ENCODE data around the gene OSBPL9. TPM values are rescaled to one million over a fixed set of nuclear protein-coding genes. Genes with fewer than 3 reads are reported as not detected.

OSBPL9 gene
- total RNA-seq, 6 experiments from 2014 or later = 39.8 to 54.2 (median 44.8) TPM

DNA sequence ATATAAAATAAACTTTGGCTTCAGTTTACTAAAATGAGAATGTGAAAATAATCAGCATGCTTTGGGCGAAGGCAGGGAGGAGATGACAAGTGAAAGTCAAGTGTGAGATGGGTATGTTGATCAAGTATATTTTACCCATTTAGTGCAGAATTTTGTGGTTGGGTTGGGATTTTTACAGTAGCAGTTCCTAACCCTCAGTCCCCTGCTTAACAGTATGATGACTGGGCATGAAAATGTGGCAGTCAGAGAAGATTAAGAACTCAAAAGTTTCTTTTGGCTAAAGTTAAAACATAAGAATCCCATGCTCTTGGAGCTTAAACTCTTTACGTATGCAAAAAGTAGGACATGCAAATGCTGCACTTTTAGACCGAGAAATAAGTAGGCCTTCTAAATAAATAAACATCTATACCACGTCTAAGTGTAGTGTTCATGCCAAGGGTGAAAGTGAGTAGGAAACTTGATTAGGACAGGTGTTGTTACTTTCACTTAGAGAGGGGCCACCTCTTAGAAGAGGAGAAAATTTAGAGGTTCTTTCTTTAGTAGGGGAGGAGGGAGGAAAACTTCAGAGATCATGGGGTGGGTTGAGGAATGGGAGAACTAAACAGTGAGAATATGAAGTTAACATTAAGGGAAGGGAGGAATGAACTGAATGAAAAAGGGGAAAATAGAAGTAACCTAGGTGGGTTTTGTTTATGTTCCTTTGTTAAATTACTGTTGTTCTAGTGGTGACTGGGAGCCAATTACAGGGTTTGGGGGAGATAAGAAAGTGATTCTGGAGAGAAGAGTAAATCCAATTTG, 127.8 kb downstream of the OSBPL9 start:
- Mint-ChIP-seq H3K27ac (no peak overlapping the region), H3K9me3 (no peaks in the 10 kb centered on the region), H3K4me1 (ENCODE audit: low read depth) (peaks cover 4% of the 10 kb centered on the region), H3K36me3 (ENCODE audit: low read depth) (peaks cover 5% of the 10 kb centered on the region; the same call in 1 of the 2 replicates), H3K27me3 (ENCODE audit: insufficient read depth) (no peaks in the 10 kb centered on the region; the same call in 1 of the 2 replicates), H3K4me3 (no peak overlapping the region)
- DNase-seq = no peak
- TF ChIP-seq, protein P1, sequence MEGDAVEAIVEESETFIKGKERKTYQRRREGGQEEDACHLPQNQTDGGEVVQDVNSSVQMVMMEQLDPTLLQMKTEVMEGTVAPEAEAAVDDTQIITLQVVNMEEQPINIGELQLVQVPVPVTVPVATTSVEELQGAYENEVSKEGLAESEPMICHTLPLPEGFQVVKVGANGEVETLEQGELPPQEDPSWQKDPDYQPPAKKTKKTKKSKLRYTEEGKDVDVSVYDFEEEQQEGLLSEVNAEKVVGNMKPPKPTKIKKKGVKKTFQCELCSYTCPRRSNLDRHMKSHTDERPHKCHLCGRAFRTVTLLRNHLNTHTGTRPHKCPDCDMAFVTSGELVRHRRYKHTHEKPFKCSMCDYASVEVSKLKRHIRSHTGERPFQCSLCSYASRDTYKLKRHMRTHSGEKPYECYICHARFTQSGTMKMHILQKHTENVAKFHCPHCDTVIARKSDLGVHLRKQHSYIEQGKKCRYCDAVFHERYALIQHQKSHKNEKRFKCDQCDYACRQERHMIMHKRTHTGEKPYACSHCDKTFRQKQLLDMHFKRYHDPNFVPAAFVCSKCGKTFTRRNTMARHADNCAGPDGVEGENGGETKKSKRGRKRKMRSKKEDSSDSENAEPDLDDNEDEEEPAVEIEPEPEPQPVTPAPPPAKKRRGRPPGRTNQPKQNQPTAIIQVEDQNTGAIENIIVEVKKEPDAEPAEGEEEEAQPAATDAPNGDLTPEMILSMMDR (IDR thresholded peaks at IDR 0.05) = no peak

DNA sequence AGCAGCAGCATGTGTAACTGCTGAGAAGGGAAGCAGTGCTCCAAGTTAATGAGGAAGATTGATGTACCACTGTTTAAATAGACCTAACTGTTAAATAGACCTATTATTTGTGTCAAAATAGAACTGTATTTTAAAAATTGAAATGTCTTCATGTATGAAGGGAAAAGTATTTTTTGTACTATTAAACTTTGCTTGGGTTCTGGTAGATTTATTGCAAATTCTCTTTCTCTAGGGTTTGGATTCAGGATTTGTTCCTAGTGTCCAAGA, 128.3 kb downstream of the OSBPL9 start:
- H3K4me1 Mint-ChIP-seq (ENCODE audit: low read depth) = peaks cover 9% of the 10 kb centered on the region
- no peaks in the 10 kb centered on the region; the same call in 1 of the 2 replicates for H3K27me3 Mint-ChIP-seq (ENCODE audit: insufficient read depth)
- DNase-seq = no peak
- TF ChIP-seq, protein P1 (IDR thresholded peaks at IDR 0.05) = no peak
- peaks cover 5% of the 10 kb centered on the region; the same call in 1 of the 2 replicates for H3K36me3 Mint-ChIP-seq (ENCODE audit: low read depth)
- H3K27ac Mint-ChIP-seq = no peak overlapping the region
- no peak overlapping the region for H3K4me3 Mint-ChIP-seq
- H3K9me3 Mint-ChIP-seq = no peaks in the 10 kb centered on the region

DNA sequence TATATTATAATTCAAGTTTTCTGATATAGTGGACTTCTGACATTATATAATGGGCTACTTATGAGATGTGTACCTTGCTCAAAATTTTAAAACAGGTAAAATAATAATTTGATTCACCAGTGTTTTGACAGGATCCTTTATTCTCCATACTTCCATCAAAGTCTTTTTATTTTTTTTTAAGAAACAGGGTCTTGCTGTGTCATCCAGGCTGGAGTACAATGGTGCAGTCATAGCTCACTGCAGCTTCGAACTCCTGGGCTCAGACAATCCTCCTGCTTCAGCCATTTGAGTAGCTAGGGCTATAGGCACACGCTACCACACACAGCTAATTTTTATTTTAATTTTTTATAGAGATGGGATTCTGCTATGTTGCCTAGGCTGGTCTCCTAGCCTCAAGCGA, 132.3 kb downstream of the OSBPL9 start:
- Mint-ChIP-seq H3K36me3 (ENCODE audit: low read depth) (peaks cover 10% of the 10 kb centered on the region), H3K9me3 (no peaks in the 10 kb centered on the region), H3K27ac (no peak overlapping the region), H3K27me3 (ENCODE audit: insufficient read depth) (no peaks in the 10 kb centered on the region; the same call in 1 of the 2 replicates), H3K4me3 (no peak overlapping the region), H3K4me1 (ENCODE audit: low read depth) (peaks cover 15% of the 10 kb centered on the region)
- DNase-seq = no peak
- TF ChIP-seq, protein P1 (IDR thresholded peaks at IDR 0.05) = no peak

DNA sequence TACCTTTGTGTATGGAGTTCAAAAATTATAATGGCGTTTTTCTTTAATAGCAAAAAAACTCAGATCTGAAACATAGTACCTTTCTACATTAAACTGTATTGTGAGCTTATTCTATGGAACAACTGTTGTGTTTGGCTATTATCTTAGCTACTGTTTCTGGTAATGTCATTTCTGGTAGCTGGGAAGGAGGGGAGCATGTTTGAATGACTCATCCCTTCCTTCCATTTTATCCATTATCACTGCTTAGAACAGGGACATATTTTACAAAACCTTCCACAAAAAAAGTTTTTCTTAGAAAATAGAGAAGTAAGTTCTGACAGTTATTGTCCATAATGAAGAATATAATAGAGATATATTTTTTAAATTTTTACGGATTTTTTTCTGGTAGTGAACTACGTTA, 133.3 kb downstream of the OSBPL9 start:
- DNase-seq = no peak
- no peaks in the 10 kb centered on the region for H3K9me3 Mint-ChIP-seq
- TF ChIP-seq, protein P1 (IDR thresholded peaks at IDR 0.05) = no peak
- no peaks in the 10 kb centered on the region; the same call in 1 of the 2 replicates for H3K27me3 Mint-ChIP-seq (ENCODE audit: insufficient read depth)
- H3K36me3 Mint-ChIP-seq (ENCODE audit: low read depth) = peaks cover 15% of the 10 kb centered on the region
- H3K4me1 Mint-ChIP-seq (ENCODE audit: low read depth) = peaks cover 15% of the 10 kb centered on the region
- H3K4me3 Mint-ChIP-seq = no peak overlapping the region
- H3K27ac Mint-ChIP-seq = no peak overlapping the region

DNA sequence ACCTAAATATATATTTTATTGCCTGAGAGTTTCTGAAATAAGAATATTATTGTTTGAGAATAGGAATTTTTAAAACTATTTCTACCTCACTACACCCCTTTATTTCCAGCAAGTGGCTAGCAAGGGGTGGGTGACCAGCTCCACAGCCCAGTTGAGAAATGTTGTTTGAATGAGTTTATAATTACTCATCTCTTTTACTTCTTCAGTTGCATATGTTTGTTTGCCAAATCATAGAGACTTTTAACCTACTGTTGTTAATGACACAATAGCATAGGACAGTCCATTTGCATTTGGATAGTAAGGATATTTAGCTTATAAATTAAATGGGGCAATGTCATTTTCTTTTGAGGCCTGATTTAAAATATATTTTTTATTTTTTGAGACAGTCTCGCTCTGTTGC, 133.8 kb downstream of the OSBPL9 start:
- Mint-ChIP-seq H3K4me3 (no peak overlapping the region), H3K4me1 (ENCODE audit: low read depth) (peaks cover 15% of the 10 kb centered on the region), H3K36me3 (ENCODE audit: low read depth) (peaks cover 15% of the 10 kb centered on the region), H3K9me3 (no peaks in the 10 kb centered on the region), H3K27me3 (ENCODE audit: insufficient read depth) (no peaks in the 10 kb centered on the region; the same call in 1 of the 2 replicates), H3K27ac (peak overlapping the region; percentile 43; the same call in 1 of the 2 replicates)
- peak; percentile 35 for DNase-seq
- TF ChIP-seq, protein P1 (IDR thresholded peaks at IDR 0.05) = no peak

Data from HFFc6 (cell line).